ENCODE data around the gene NDOR1. TPM values are rescaled to one million over a fixed set of nuclear protein-coding genes. Genes with fewer than 3 reads are reported as not detected.

The NDOR1 gene
- total RNA-seq, 1 donor from 2014 or later, result 22.5 TPM

DNA sequence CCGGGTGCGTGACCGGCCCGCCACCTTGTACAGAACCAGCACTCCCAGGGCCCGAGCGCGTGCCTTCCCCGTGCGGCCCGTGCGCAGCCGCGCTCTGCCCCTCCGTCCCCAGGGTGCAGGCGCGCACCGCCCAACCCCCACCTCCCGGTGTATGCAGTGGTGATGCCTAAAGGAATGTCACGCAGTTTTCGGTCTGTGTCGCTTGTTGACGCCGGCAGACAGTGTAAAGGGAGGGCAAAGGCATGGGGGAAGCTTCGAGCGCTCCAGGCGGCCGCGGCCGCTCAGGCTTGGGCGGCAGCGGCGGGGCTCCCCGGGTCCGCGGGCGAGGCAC lies 37.0 kb upstream of the NDOR1 start:
- Mint-ChIP-seq H3K9me3 (ENCODE audit: unreplicated experiment) (no peaks in the 10 kb centered on the region), H3K27me3 (ENCODE audit: unreplicated experiment) (peaks cover 18% of the 10 kb centered on the region), H3K4me3 (ENCODE audit: unreplicated experiment) (no peak overlapping the region), H3K4me1 (ENCODE audit: unreplicated experiment) (no peaks in the 10 kb centered on the region), H3K27ac (ENCODE audit: unreplicated experiment) (no peak overlapping the region), H3K36me3 (ENCODE audit: low read depth, unreplicated experiment) (no peaks in the 10 kb centered on the region)
- TF ChIP-seq CTCF (IDR thresholded peaks at IDR 0.05; ENCODE audit: unreplicated experiment), result no peak
- no peak for DNase-seq (ENCODE audit: low spot score)

- Mint-ChIP-seq H3K36me3 (ENCODE audit: low read depth, unreplicated experiment) (no peaks in the 10 kb centered on the region), H3K4me3 (ENCODE audit: unreplicated experiment) (no peak overlapping the region), H3K9me3 (ENCODE audit: unreplicated experiment) (no peaks in the 10 kb centered on the region), H3K27me3 (ENCODE audit: unreplicated experiment) (peaks cover 16% of the 10 kb centered on the region), H3K27ac (ENCODE audit: unreplicated experiment) (no peak overlapping the region), H3K4me1 (ENCODE audit: unreplicated experiment) (no peaks in the 10 kb centered on the region)
- DNase-seq (ENCODE audit: low spot score), result peak; percentile 34
- TF ChIP-seq CTCF (IDR thresholded peaks at IDR 0.05; ENCODE audit: unreplicated experiment), result no peak
These were observed 36.3 kb upstream of the NDOR1 start for GRCh38 chr9:137168904-137169856.

DNA sequence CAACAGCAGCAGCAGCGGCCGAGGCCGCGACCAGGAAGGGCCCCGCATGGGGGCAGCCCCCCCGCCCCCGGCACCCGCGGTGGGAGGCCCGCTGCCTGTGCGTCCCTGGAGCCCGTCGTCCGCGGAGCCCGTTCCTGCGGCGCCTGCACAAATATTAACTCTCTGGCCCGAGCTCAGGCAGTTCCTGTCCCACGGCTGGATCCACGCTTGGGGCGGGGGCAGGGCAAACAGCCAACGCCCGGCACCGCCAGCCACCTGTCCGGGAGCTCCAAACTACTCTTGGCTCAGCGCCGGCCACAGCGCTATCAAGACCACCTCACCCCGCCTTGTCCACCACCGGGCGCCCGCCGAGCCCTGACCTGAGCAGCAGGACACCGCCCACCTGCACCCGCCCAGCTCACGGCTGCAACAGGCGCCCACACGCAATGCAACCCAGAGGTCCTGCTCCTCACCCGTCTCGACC lies 35.6 kb upstream of the NDOR1 start, which contains the start of gene LRRC26:
Gene LRRC26, minus strand, starts transcription at position 156 of the 463 bp plus-strand sequence. Its CDS starts 108 bp downstream, at position 48.
- no peaks in the 10 kb centered on the region for H3K36me3 Mint-ChIP-seq (ENCODE audit: low read depth, unreplicated experiment)
- no peak for TF ChIP-seq CTCF (IDR thresholded peaks at IDR 0.05; ENCODE audit: unreplicated experiment)
- DNase-seq (ENCODE audit: low spot score), result no peak
- H3K9me3 Mint-ChIP-seq (ENCODE audit: unreplicated experiment), result no peaks in the 10 kb centered on the region
- H3K27ac Mint-ChIP-seq (ENCODE audit: unreplicated experiment), result no peak within 1 kb of the TSS
- H3K27me3 Mint-ChIP-seq (ENCODE audit: unreplicated experiment), result peaks cover 14% of the 10 kb centered on the region
- H3K4me1 Mint-ChIP-seq (ENCODE audit: unreplicated experiment), result no peaks in the 10 kb centered on the region
- no peak within 1 kb of the TSS for H3K4me3 Mint-ChIP-seq (ENCODE audit: unreplicated experiment)

DNA sequence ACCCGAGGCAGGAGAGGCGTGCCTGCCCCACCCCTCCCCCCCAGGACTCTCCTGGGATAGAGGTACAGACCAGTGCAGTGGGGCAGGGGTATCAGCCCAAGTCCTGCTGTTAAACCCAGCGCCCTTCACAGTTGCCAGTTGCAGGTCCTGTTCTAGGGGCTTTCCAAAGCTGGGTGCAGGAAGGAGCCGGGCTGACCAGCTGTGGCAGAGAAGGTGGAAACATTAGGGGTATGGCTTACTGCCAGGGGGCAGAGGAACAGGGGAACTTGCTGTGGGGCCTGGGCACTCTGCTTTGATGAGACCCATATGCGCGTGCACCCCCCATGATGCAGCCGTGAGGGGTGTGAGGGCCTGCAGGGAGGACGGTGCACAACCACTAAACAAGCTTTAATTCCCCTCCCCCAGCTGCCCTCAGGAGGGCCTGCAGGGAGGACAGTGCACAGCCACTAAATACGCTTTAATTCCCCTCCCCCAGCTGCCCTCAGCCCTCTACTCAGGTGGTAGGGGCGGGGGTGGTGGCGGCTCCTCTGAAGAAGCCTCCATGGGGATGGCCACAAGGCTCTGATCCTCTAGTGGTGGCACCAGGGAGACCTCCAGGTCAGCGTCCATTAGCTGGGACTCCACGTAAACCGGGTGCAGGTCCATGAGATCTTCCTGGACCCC lies 34.9 kb upstream of the NDOR1 start:
- H3K27ac Mint-ChIP-seq (ENCODE audit: unreplicated experiment), result no peak overlapping the region
- no peak for TF ChIP-seq CTCF (IDR thresholded peaks at IDR 0.05; ENCODE audit: unreplicated experiment)
- no peaks in the 10 kb centered on the region for H3K4me1 Mint-ChIP-seq (ENCODE audit: unreplicated experiment)
- H3K4me3 Mint-ChIP-seq (ENCODE audit: unreplicated experiment), result no peak overlapping the region
- no peak for DNase-seq (ENCODE audit: low spot score)
- peaks cover 12% of the 10 kb centered on the region for H3K27me3 Mint-ChIP-seq (ENCODE audit: unreplicated experiment)
- no peaks in the 10 kb centered on the region for H3K9me3 Mint-ChIP-seq (ENCODE audit: unreplicated experiment)
- H3K36me3 Mint-ChIP-seq (ENCODE audit: low read depth, unreplicated experiment), result no peaks in the 10 kb centered on the region

Data from endothelial cell (in vitro differentiated cells).